KOPT-K1 (cell line): ENCODE results near the gene SETD4.
"Not testable (repeated sequence)": the region's sequence is repeated elsewhere in the genome, so short reads cannot be mapped to it uniquely, and the experiment has no call there.

Experiments
- H3K27ac ChIP-seq: fragments of 200-600 bp; sonication (generic); 2 replicates; pipeline ENCODE4 v1.5.1; 2016; ENCODE audit warnings: antibody characterized with exemption, mild to moderate bottlenecking, low read depth, low read length; ENCODE audit not compliant: poor library complexity, severe bottlenecking
- H3K36me3 ChIP-seq: fragments of 200-600 bp; sonication (generic); 2 replicates; pipeline ENCODE4 v1.5.1; 2017; ENCODE audit warnings: antibody characterized with exemption, mild to moderate bottlenecking, low read length, moderate library complexity; ENCODE audit not compliant: insufficient read depth
- H3K9me3 ChIP-seq: fragments of 200-600 bp; sonication (generic); 2 replicates; pipeline ENCODE4 v1.5.1; 2017; ENCODE audit warnings: antibody characterized with exemption, low read length, mild to moderate bottlenecking; ENCODE audit not compliant: insufficient read depth, poor library complexity, severe bottlenecking

Gene SETD4, protein sequence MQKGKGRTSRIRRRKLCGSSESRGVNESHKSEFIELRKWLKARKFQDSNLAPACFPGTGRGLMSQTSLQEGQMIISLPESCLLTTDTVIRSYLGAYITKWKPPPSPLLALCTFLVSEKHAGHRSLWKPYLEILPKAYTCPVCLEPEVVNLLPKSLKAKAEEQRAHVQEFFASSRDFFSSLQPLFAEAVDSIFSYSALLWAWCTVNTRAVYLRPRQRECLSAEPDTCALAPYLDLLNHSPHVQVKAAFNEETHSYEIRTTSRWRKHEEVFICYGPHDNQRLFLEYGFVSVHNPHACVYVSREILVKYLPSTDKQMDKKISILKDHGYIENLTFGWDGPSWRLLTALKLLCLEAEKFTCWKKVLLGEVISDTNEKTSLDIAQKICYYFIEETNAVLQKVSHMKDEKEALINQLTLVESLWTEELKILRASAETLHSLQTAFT

DNA sequence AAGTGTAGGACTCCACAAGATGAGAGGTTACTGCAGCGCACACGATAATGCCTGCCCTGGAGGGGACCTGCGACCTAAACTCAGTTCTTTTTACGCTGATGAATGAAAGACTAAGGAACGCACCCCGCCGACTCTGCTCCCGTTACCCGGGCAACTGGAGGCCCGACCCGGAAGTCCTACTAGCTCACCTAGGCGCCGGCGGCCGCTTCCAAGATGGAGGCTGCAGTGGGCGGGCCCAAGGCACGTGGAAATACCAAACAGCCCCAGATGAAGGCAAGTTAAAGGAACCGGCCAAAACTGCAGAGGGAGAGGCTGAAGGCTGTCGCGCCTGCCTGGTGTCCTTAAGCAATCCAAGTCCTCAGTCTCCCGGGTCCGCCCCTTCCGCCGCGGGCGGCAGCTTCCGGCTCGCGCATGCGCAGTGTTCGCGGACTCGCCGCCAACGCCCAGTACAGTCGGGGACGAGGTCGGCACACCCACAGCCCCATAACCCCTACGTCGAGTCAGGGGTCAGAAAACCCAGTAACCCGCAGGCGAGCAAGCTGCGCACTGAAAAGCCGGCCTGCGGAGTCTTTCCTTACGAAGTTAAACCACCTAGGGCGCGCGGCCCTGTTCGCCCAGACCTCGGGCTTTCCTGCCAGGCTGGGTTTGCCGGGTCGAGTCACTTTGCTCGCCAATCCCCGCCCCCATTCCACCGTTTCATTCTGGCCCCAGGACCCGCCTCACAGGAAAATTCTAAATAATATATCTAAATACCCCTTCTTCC, at the start of gene SETD4:
SETD4 (minus strand) TSS at position 368 of the 763 bp plus-strand sequence. CDS start 1,638 bp downstream, outside the sequence.
- H3K9me3 ChIP-seq: no peaks in the 10 kb centered on the region
- peak within 1 kb of the TSS; percentile 76 for H3K27ac ChIP-seq
- H3K36me3 ChIP-seq: peaks cover 36% of the 10 kb centered on the region

DNA sequence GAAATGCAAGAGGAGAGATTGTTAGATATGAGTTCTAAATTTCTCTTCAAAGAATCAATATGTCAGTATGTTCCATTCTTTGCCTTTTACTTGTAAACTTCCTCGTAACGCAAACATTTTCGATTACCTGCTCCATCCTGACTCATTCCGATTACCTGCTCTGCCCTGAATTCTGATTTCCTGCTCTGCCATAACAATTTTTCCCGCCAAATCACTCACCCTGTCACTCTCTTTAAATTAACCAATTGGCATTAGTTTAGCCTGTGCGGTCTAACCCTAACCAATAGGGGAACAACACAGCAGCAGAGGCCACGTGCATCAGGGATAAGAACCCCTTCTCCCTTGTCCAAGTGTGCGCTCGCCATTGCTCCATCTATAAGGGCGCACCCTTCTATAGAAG, 49.5 kb upstream of the SETD4 start:
- H3K27ac ChIP-seq: no peak overlapping the region
- H3K36me3 ChIP-seq: no peaks in the 10 kb centered on the region
- no peaks in the 10 kb centered on the region for H3K9me3 ChIP-seq

DNA sequence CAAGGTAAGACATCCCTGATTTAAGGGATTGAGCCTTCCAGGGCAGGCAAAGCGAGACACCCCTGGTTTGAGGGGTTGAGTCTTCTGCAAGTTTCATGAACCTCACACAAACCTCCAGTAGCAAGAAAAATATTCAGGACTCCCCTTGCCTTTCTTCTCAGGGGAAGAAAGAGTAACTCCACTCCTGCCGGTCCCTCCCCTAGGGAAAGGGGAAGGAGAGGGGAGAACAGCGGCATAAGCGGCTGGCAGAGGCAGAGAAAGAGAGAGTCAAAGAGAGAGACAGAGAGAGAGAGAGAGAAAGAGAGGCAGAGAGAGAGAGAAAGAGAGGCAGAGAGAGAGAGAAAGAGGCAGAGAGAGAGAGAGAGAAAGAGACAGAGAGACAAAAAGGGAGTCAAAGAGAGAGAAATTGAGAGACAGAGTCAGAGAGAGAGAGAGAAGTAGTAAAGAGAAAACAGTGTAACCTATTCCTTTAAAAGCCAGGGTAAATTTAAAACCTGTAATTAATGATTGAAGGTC, 45.1 kb upstream of the SETD4 start:
- peaks cover 11% of the 10 kb centered on the region for H3K9me3 ChIP-seq
- no peak overlapping the region for H3K27ac ChIP-seq
- H3K36me3 ChIP-seq: no peaks in the 10 kb centered on the region

DNA sequence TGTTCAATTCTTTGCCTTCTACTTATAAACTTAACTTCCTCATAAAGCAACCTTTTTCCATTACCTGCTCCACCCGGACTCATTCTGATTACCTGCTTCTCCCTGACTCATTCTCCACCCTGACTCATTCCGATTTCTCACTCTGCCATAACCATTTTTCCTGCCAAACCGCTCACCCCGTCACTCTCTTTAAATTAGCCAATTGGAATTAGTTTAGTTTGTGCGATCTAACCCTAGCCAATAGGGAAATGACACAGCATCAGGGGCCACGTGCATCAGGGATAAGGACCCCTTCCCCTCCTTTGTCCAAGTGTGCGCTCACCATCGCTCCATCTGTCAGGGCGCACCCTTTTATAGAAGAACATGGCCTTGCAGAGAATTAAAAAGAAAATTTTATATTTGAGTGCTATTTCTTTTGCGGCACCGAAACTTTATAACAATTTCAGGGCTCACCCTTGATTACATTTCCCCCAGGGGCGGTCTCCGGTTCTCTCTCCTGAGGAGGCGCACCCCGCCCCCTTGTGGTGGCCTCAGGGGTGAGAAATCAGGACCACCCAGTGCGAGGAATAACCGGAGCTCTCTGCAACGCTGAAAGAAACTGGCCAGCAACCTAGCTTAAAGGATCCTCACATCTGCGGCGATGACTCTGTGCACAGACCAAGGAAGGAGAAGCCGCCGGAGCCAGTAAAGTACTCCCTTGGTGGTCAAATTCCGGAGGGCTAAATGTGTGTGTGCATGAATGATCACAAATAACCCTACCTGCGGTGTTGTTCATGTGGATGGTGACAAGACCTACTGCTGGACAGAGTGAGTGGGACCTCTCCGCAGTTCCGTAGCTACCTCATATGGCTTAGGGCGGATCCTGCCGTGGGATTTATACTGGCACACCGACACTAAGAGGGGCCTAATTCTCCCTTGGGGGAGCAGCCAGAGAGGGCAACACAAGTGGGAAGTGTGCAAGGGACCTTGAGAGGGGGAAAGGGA, 44.3 kb upstream of the SETD4 start:
- H3K36me3 ChIP-seq: no peaks in the 10 kb centered on the region
- H3K9me3 ChIP-seq: peaks cover 11% of the 10 kb centered on the region
- H3K27ac ChIP-seq: no peak overlapping the region

DNA sequence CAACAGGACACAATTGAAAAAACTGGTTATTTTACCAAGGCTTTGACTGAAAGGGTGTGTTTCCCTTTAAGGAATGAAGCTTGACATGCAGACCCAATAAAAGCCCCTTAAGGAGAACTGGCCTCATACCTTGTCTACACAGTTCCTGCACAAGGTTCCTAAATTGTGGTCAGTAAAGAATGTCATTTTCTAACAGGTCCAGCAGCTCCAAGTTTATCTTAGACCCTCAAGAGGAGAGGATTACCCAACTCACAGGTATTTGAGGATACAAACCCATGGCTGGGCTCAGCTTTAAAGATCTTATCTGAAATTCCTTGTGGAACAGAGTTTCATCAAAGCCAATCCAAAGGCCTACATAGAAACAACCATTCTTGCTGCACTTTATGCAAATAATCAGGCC, 43.1 kb upstream of the SETD4 start:
- Histone ChIP-seq H3K9me3 (peaks cover 11% of the 10 kb centered on the region), H3K27ac (no peak overlapping the region), H3K36me3 (no peaks in the 10 kb centered on the region)

DNA sequence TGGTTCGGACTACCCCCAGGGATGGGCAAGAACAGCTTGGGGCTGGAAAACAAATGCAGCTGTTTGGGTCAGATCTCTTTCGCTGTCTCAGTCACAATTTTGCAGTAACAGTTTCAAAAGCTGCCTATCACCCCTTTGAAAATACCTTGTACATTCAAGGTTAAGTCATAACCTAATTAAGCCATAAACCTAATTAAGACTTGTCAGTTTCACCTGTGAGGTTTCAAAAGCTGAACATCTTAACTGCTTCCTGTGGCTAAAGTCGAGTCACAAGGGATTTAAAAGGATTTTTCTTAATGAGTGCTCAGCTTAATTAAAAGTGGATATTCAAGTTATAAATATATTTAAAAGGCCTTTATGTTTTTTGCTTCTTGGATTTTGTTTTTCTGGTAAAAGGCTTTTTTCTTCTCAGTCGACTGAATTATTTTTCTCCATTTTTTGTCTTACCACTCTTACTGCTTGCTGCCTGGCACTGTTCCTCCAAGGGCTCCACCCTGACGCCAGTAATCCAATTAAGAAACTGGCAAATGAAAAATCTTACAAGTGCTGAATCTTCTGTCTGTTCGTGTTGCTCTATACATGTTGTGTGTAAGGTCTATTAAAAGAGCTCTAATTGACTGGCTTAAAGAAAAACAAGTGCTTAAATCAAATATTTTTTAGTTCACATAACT, 40.8 kb upstream of the SETD4 start:
- Histone ChIP-seq H3K27ac (no peak overlapping the region), H3K36me3 (no peaks in the 10 kb centered on the region), H3K9me3 (peaks cover 11% of the 10 kb centered on the region)

DNA sequence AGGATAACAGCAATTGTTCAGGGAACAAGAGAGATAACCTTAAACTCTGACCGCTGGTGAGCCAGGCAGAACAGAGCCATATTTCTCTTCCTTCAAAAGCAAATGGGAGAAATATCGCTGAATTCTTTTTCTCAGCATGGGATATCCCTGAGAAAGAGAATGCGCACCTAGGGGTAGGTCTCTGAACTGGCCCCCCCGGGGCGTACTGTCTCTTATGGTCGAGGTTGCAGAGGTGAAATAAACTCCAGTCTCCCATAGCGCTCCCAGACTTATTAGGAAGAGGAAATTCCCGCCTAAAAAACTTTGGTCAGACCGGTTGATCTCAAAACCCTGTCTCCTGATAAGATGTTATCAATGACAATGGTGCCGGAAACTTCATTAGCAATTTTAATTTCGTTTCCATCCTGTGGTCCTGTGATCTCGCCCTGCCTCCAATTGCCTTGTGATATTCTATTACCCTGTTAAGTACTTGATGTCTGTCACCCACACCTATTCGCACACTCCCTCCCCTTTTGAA, 39.4 kb upstream of the SETD4 start:
- not testable (repeated sequence) for H3K36me3 ChIP-seq, H3K27ac ChIP-seq
- peaks cover 20% of the 10 kb centered on the region for H3K9me3 ChIP-seq

DNA sequence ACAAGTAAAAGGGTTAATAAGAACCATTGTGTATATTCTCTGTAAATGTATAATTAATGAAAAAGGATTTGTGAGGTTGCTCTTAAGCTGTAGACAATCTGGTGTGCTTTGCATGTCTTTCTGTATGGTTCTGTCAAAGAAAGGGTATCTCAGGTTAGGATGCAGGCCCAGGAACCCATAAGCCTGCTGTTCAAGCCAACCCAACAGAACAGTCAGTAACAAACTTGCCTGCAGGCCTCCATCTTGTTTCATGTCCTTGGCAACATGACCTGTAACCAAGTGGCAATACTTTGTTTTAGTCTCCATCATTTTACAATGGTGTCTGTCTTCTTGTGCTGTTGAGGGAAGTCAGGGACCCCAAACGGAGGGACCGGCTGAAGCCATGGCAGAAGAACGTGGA, 38.7 kb upstream of the SETD4 start:
- Histone ChIP-seq H3K36me3 (no peaks in the 10 kb centered on the region), H3K9me3 (peaks cover 26% of the 10 kb centered on the region), H3K27ac (no peak overlapping the region)

DNA sequence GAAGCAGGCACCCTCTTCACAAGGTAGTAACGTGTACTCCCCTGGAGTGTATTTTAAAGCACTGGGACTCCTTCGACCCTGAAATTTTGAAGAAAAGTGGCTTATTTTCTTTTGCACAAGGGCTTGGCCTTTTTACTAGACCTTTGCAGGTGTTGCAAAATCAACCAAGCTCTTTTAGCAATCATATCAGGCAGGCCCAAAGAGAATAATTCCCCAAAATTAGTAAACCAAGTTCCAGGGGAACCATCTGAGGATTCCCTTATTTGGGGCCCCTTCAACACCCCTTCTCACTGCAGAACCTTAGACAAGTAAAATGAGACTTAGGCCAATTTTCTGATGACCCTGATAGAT, 37.8 kb upstream of the SETD4 start:
- Histone ChIP-seq H3K36me3 (no peaks in the 10 kb centered on the region), H3K27ac (no peak overlapping the region), H3K9me3 (peaks cover 29% of the 10 kb centered on the region)

DNA sequence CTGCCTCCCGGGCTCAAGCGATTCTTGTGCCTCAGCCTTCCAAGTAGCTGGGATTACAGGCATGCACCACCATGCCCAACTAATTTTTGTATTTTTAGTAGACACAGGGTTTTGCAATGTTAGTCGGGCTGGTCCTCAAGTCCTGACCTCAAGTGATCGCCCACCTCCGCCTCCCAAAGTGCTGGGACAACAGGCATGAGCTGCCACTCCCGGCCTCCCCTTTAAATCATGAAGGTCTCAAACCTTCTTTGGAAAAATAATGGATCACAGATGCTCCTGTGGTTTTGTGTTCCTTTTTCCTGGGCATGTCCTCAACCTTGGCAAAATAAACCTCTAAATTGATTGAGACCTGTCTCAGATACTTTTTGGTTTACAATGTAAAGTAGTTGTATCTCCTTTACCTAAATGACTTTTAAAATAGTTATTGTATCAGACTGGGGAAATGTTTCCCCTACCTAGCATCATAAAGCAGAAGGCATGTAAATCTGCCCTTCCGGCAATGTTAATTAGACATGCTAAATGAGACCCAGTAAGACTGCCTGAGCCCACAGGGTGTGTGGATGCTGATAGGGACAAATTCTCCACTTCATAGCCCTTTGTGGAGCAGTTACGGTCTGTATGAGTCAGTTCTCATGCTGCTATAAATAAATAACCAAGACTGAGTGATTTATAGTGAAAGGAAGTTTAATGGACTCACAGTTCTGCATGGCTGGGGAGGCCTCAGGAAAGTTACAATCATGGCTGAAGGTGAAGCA, 37.3 kb upstream of the SETD4 start:
- Histone ChIP-seq H3K36me3 (no peaks in the 10 kb centered on the region), H3K9me3 (peaks cover 29% of the 10 kb centered on the region), H3K27ac (no peak overlapping the region)

DNA sequence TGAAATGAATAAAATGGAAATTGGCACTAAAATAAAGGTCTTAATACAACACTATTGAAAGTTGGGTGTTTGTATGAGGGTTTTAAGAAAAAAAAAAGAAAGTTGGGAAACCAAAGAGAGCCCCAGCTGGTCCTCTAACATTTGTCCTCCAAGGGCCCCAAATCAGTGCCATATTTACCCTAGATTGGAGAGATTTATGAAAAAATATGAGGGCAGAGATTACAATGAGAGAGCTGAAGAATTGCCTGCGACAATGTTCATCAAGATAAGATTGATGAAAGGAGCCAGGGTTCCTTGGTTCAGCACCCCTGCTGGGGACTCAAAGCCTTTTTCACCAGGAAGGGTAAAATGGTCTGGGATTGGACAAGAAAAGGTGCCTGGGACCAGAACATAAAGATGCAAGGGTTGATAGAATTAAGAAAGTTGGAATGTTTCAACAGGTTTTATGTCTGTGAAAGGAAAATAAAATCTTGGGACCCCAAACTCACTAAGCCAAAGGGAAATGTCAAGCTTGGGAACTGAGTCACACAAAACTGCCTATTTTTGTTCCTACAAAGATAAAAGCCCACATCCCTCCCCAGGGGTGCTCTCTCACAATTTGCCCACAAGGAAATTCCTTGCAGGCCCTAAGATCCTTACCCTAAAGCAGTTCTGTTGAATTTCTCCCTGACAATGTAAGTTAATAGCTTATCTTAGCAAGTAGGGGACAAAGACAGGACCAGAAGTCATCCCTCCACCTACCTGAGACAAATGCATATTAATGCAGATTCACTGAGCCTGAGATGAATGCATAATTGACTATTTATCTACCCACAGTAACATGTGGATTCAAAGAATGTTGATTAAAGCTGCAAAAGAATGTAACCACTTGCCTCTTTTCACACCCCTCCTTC, 36.3 kb upstream of the SETD4 start:
- Histone ChIP-seq H3K27ac (no peak overlapping the region), H3K9me3 (peaks cover 31% of the 10 kb centered on the region), H3K36me3 (no peaks in the 10 kb centered on the region)

DNA sequence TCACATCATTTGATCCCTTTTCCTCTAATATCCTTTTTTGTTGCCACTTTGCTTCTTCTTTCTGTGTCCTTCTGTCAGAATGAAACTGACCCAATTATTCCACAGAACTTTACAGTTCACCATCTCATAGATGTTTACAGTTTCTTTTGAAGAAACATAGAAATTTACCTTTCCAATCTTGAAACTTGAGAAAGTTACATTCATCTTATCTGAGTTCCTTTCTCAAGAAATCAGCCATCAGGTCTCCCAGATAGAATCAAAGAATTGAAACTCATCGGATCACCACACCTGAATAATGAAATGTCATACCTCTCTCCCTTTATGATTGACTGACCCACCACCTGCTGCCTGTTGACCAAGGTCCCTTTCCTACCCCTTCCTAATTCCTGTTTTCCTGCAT, 33.2 kb upstream of the SETD4 start:
- Histone ChIP-seq H3K9me3 (peaks cover 31% of the 10 kb centered on the region), H3K36me3 (no peaks in the 10 kb centered on the region), H3K27ac (no peak overlapping the region)

DNA sequence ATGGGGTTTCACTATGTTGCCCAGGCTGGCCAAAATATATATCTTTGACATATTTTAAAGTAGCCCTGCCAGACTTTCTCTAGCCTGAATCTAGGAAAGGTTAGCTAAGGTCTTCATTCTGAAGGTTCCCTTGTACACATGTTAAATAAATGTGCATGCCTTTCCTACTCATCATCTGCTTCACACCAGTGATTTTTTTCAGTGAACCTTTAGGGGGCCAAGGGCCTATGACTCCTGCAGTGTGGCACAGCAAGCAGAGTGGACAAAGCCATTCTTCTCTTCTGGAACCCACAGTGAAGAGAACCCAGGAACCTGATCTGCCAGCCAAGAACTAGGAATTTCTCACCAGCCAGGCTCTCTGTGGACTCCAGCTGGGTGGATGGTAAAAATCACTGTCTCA, 32.4 kb upstream of the SETD4 start:
- no peak overlapping the region for H3K27ac ChIP-seq
- H3K9me3 ChIP-seq: peaks cover 31% of the 10 kb centered on the region
- H3K36me3 ChIP-seq: no peaks in the 10 kb centered on the region
